ENCODE results near the gene POLDIP2.
"Not testable (repeated sequence)": the region's sequence is repeated elsewhere in the genome, so short reads cannot be mapped to it uniquely, and the experiment has no call there.

The POLDIP2 gene

DNA sequence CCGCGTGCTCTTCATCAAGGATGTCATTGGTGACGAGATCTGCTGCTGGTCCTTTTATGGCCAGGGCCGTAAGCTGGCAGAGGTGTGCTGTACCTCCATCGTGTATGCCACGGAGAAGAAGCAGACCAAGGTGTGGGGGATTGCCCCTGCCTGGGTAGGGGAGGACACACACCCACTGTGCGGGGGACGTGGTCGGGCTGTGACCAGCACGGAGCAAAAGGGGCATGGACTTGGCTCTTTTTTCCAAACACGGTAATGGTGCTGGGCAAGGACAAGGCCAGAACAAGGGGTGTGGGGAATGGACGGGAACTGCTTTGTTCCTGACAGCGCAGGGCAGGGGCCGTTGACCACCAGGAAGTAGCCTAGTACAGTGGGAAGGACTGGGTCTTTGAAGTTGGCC lies 15.0 kb downstream of the POLDIP2 start:
- DNase-seq = no peak
- in situ Hi-C loops (cut with MboI; ENCODE audit: low pct_unique_long_range_greater_than_20kb, low sequenced_read_pairs) = no loop called here

DNA sequence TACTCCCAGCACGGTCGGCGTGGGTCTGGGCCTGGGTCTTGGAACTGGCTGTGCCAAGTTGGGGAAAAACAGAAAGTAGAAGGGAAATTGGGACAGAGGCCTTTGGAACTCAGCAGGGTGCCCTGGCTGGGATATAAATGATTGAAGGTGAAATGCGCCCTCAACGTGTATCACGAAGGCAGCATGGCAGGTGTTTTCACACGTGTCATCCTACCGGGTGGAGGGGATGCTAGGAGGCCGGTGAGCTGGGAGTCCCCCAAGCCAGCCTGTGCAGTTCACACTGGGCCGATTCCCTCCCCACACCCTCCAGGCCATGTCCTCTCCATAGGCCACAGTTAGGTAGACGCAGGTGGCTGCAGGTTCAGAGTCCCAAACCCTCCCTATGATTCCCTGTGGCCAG lies 15.8 kb downstream of the POLDIP2 start:
- in situ Hi-C loops (cut with MboI; ENCODE audit: low pct_unique_long_range_greater_than_20kb, low sequenced_read_pairs) = no loop called here

DNA sequence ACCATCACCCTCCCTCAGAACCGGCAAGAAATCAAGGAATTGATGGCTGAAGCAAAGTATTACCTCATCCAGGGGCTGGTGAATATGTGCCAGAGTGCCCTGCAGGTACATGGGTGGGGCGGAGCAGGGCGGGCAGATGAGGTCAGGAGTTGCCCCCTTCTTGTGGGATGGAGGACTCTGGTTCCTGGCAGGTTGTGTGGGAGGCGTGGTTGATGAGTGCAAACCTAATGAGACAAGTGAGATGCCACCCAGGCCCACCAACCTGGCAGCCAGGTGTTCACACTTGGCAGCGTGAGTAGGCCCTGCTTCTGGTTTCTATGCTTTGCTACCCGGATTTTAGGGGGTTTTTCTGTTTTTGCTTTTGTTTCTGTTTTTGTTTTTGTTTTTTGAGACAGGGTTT lies 17.0 kb downstream of the POLDIP2 start:
- no peak for DNase-seq
- in situ Hi-C loops (cut with MboI; ENCODE audit: low pct_unique_long_range_greater_than_20kb, low sequenced_read_pairs) = no loop called here

More for the DNA sequence above, 15.8 kb downstream of the POLDIP2 start:
- DNase-seq = no peak

DNA sequence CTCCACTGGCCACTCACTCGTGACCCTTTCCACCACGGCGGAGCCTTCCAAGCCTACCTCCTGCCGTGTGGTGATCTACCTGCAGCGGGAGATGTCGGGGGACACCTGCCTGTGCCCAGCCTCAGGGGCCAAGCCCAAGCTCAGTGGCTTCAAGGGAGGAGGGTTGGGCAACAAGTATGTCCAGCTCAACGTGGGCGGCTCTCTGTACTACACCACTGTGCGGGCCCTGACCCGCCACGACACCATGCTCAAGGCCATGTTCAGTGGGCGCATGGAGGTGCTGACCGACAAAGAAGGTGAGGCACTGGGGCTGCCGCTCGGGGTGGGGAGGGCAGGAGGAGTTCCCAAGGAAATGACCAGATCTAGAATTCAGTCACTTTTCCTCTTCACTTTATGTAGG lies 17.9 kb downstream of the POLDIP2 start:
- no peak for DNase-seq
- in situ Hi-C loops (cut with MboI; ENCODE audit: low pct_unique_long_range_greater_than_20kb, low sequenced_read_pairs) = no loop called here

DNA sequence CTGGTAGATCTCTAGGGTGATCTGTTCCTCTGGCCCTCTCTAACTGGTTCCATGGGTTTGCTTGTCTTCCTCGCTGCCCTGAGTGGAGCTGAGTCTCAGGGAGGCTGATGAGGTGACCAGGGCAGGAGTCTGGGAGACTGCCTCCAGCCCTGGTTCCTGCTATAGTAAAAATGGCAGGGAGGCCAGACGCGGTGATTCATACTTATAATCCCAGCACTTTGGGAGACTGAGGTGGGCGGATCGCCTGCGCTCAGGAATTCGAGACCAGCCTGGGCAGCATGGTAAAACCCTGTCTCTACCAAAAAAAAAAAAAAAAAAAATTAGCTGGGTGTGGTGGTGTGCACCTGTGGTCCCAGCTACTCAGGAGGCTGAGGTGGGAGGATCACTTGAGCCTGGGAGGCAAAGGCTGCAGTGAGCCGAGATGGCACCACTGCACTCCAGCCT lies 18.5 kb downstream of the POLDIP2 start:
- DNase-seq; in situ Hi-C loops (cut with MboI; ENCODE audit: low pct_unique_long_range_greater_than_20kb, low sequenced_read_pairs): not testable (repeated sequence)

DNA sequence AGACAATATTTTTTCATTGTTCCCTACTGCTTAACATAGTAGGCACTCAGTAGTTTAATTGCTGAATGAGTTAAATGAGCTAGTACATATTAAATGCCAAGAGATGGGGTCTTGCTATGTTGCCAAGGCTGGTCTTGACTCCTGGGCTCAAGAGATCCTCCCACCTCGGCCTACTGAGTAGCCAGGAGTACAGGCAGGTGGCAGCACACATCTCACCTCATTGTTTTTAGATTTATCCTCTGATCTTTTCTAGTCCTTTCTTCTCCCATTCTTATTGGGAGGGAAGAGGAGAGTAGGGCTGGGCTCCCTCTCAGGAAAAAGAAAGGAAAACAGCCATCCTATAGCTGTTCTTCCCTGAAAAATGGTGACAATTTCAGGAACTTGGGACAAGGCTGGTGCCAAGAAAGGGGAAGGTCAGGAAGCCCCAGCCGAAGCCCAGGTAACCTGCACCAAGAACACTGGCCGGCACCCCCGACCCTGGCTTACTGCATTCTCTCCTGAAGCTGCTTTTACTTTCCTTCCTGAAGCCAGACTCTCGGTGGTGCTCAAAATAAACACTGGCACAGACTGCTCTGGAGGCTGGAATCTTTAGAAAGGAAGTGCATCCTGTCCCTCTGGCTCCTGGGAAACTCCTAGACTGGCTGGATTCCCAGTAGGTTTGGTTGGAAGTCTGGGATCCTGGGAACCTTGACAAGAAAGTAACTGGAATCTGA lies 19.1 kb downstream of the POLDIP2 start:
- in situ Hi-C loops (cut with MboI; ENCODE audit: low pct_unique_long_range_greater_than_20kb, low sequenced_read_pairs) = no loop called here
- no peak for DNase-seq

DNA sequence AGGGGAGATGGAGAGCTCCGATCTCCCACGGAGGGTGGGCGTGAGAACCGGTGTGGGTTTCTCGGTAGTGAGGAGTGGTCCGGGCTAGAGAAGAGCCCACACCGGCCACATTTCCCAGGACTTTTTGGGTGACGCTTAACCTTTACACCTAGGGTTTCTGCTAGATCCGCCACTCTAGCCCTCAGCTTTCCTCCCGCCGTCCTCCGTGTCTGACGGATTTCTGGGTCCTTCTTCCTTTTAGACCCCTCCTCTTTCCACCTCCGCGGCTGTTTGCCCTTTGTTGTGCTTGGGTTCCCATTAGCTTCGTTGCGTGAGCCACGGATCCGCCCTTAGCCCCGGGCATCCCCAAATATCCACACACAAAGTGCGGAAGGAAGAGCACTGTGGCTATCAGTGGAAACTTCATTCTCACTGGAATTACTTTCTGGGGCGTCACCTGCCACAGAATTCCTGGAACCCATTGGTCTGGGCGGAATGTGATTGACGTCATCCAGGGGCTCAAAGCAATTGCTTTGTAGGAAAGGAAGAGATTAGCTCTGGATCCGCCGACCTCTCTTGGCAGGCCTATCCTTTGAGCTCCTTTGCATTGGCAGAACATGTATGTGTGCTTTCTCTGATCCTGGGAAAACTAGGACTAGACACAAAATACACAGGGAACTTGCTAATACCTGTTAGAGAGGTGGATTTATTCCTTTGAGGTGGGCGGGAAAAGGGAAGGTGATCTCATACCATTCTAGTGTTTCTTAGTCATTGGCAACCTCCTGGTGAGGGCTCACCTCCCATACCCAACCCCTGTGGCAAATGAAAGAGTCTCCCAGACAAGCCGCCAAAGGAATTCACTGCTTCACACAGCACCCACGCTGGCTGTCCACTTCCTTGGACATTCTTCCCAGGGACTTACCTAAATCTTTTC lies 21.1 kb downstream of the POLDIP2 start:
- peak; percentile 45 for DNase-seq
- in situ Hi-C loops (cut with MboI; ENCODE audit: low pct_unique_long_range_greater_than_20kb, low sequenced_read_pairs) = no loop called here

DNA sequence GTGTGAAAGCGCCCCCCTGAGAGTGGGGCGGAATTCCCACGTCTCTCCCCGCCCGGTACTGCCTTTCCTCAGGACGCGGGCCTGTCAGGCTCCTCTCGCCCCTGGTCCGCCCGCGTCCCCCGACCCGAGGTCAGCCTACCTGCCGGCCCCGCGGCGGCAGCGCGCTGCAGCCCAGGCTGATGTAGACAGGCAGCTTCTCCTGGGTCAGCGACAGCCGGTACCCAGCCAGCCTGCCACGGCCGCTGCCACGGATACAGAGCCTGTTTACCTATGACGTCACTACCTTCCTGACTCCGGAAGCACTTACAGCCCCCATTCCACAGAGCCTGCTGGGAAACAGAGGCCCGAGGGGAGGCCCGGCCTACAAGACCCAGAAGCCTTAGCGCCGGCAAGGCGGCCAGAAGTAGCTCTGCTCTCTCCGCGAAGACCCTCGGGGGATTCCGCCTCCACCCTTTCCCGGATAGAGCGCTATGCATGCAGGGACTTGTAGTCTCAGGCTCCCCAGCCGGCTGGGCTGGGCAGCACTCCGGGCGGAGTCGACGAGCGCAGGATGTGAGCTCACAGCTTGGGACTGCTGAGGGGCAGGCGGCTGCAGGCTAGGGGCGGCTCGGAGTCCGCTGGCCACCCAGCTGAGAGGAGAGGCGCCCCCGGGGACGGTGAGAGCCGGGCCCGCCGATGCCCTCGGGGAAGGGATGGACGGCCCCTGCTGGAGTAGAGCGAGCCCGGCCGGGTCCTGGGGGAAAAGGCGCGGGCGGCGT lies 21.9 kb downstream of the POLDIP2 start, which contains the start of the genes IFT20 and TNFAIP1:
Gene IFT20 (minus strand): TSS at position 272 of the 758 bp plus-strand sequence. CDS start 3,487 bp downstream, outside the sequence.
Gene TNFAIP1 (plus strand): TSS at position 561 of the 758 bp plus-strand sequence. CDS start 3,761 bp downstream, outside the sequence.
- peak; percentile 99 for DNase-seq
- in situ Hi-C loops (cut with MboI; ENCODE audit: low pct_unique_long_range_greater_than_20kb, low sequenced_read_pairs) = no loop called here

DNA sequence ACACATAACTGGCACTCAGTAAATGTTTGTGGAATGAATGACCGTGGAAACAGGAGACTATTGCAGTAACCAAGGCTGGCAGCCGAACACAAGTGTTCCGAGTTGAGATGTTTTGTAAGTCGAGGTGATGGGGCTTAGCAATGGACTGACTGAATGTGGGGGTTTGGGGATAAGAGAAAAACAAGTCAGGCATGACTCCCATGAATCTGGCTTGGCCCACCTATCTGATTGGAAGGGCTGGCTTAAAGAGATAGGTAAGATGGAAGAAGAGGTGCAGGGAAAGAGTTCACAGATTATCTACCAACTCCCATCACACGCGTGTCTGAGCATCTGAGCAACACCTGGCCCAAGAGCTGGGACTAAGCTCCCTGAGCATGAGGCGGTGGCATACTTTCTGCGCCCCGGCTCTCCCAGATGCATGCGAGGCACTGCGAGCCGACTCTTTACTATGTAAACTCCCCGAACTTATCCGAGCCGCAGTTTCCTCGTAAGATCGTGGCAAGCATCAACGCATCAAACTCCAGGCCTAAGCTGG lies 22.6 kb downstream of the POLDIP2 start:
- in situ Hi-C loops (cut with MboI; ENCODE audit: low pct_unique_long_range_greater_than_20kb, low sequenced_read_pairs) = no loop called here
- no peak for DNase-seq

DNA sequence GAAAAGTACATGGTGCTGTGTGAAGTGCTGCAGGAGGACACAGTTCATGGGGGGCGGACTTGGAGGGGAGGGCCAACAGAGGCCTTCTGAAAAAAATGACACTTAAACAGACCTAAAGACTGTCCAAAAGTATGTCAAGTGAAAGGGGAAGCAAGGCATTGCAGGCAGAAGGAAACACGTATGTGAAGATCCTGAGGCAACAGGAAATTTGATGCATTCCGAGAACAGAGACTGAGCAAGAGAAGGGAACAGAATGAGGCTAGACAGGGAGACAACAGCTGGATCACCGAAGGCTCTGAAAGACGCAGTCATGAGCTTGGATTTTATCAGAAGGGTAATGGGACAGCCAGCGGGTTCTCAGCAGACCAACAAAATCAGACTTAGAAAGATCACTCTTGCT lies 23.2 kb downstream of the POLDIP2 start:
- in situ Hi-C loops (cut with MboI; ENCODE audit: low pct_unique_long_range_greater_than_20kb, low sequenced_read_pairs) = no loop called here
- peak; percentile 41 for DNase-seq

DNA sequence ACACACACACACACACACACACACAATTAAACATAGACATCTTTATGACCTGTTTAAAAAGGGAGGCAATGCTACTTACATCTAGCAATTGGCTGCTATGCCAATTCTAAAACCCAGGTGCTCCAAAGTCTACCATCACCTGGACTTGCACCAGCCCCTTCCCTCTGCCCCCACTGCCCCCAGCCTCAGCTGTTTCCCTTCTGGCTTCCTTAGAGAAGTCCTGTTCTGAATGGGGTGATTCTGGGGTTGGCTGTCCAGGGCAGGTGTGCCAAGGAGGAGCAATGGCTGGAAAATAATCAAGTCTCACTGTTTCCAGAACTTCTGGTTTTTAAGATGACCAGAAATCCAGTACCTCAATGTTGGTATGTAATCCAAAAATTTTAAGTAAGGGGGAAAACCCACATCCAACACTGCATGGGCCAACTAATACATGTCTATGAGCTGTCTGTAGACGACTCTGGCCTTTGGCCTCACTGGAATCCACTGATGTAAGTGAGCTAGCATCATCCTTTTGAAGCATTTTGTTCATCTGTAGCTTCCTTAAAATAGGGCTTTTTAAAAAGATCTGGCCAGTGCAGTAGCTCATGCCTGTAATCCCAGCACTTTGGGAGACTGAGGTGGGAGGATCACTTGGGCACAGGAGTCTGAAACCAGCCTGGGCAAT lies 24.1 kb downstream of the POLDIP2 start:
- in situ Hi-C loops (cut with MboI; ENCODE audit: low pct_unique_long_range_greater_than_20kb, low sequenced_read_pairs) = no loop called here
- no peak for DNase-seq

DNA sequence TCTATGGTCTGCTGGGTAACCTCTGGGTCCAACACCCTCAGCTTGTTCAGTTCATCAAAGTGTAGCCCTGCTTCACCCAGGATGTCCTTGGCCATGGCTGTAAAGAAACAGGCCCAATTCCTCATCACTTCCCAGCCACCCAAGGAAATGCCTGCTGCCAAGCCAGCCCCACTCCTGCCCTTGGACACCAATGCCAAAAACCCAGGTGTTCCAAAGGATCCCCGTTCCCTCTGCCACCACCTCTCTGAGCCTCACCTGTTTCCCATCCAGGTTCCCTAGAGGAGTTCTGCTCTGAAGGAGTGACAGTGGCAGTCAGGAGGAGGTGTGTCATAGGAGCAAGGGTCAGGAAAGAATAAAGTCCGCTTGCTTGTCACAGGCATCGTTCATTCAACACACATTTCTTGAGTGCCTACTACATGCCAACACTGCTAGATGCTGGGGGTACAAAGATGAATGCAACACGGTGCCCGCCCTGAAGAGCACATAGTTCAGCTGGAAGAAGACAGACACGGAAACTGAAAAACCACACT lies 25.4 kb downstream of the POLDIP2 start:
- in situ Hi-C loops (cut with MboI; ENCODE audit: low pct_unique_long_range_greater_than_20kb, low sequenced_read_pairs) = no loop called here
- DNase-seq = no peak

DNA sequence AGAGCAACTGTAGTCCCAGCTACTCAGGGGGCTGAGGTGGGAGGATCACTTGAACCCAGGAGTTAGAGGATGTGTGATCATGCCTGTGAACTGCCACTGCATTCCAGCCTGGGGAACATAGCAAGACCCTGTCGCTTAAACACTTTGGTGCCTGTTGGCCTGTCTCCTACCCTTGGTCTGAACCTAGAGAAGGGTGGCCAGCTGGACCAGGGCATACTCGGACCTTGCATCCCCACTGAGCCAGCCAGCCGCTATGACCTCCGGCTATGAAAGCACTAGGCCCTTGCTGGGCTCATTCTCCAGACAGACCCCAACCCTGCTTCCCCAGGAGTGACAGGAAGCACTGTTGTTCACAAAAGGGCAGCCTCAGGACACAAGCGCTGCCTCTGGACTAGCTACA lies 26.7 kb downstream of the POLDIP2 start:
- in situ Hi-C loops (cut with MboI; ENCODE audit: low pct_unique_long_range_greater_than_20kb, low sequenced_read_pairs) = no loop called here
- DNase-seq = no peak

DNA sequence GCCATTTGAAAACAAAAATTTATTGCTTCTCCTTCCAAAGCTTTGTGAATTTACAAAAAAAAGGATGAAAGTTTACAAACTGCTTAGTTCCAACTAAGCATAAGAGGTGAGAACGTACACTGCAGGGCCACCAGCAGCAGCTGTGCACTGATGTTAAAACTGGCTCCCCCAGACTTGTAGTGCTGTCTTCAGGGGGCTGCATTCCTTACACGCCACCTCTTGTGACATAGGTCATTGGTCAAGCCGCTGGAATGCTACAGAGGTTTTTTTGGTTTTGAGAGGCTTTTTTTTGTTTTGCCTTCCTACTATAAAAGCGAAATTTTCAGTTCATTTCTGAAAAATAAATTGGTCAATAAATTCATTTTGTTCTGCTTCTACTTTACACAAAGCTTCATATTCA lies 29.0 kb downstream of the POLDIP2 start:
- no peak for DNase-seq
- in situ Hi-C loops (cut with MboI; ENCODE audit: low pct_unique_long_range_greater_than_20kb, low sequenced_read_pairs) = no loop called here

DNA sequence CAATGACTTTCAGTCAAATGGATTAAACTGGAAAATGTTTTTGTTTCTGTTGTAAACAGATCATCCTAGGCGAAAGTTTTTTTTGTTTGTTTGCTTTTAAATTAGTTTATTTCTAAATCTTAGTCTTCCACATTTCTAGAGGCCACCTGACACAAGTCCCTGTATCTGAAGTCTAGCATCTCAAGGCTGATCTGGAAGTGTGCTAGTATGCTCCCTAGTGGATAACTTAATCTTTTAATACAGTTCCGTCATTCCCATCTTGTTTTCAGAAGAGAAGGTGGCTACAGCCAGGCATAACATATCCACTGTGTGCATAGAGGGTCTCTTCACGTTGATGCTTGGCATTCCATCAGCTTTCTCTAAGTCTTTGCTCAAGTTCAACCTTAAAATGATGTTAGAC lies 29.6 kb downstream of the POLDIP2 start:
- in situ Hi-C loops (cut with MboI; ENCODE audit: low pct_unique_long_range_greater_than_20kb, low sequenced_read_pairs) = no loop called here
- no peak for DNase-seq

DNA sequence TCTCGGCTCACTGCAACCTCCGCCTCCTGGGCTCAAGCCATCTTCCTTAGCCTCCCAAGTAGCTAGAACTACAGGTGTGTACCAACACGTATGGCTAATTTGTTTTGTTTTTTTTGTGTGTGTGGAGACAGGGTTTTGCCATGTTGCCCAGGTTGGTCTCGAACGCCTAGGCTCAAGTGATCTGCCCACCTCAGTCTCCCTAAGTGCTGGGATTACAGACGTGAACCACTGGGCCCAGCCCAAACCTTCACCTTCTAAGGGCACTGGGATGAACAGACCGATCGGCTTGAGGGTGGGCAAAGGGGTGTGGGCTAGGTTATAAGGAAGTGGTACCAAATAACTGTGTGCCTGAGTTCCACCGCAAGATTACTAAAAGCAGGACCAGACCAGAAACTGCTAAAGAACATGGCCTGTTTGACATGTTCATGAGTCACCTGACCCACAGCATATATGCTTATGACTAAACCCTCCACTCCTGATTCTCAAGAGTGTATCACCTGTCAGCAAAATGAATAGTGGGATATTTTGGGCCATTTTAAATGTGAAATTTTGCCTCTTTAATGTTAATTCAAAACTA lies 30.2 kb downstream of the POLDIP2 start:
- in situ Hi-C loops (cut with MboI; ENCODE audit: low pct_unique_long_range_greater_than_20kb, low sequenced_read_pairs) = no loop called here
- no peak for DNase-seq

DNA sequence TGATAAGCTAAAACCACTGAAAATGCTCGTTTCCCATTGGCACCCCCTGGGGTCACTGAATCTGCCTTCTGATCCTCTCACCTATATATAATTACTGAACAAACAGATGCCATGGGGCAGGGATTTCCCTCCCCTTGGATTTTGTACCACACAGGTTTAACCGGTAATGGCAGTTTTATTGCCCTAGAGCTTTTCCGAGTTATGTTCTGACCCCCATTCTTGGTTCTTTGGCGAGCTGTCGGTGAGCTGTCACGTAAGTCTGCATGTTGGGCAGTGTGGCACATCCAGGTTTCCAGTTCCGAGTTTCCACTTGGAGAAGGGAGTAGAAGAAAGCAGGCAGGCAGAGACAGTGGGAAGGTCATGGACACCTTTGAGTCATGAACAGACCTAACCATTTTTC lies 31.2 kb downstream of the POLDIP2 start:
- in situ Hi-C loops (cut with MboI; ENCODE audit: low pct_unique_long_range_greater_than_20kb, low sequenced_read_pairs) = no loop called here
- no peak for DNase-seq

DNA sequence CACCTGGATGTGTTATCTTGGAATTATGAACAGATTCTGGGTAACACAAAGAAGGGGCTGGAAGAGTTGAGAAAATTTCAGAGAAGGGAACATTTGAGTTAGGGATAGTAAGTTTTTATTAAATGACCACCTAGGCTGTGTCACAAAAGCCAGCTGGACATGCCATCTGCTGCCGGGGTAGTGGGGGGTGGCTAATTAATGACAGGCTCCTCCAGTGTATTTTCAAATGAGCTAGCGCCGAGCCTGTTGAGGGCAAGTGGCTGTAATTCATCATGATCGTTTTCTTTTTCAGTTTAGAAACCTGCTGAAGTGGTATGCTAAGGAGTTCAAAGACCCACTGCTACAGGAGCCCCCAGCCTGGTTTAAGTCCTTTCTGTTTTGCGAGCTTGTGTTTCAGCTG lies 32.1 kb downstream of the POLDIP2 start:
- no peak for DNase-seq
- in situ Hi-C loops (cut with MboI; ENCODE audit: low pct_unique_long_range_greater_than_20kb, low sequenced_read_pairs) = no loop called here

All from KBM-7 (cell line).